Activated naive CD8-positive, alpha-beta T cell (primary cell): Measurements from ENCODE around the gene CPT1B.

ENCODE experiments used
- H3K27ac Mint-ChIP-seq: one replicate; pipeline ENCODE4 v1.8.0; 2021; ENCODE audit warnings: mixed read lengths
- H3K27me3 Mint-ChIP-seq: one replicate; pipeline ENCODE4 v1.8.0; 2021; ENCODE audit warnings: mixed read lengths
- H3K36me3 Mint-ChIP-seq: one replicate; pipeline ENCODE4 v1.8.0; 2021; ENCODE audit warnings: mixed read lengths
- H3K4me1 Mint-ChIP-seq: one replicate; pipeline ENCODE4 v1.8.0; 2021; ENCODE audit warnings: low read depth, mixed read lengths
- H3K4me3 Mint-ChIP-seq: one replicate; pipeline ENCODE4 v1.8.0; 2021; ENCODE audit warnings: mild to moderate bottlenecking, mixed read lengths
- H3K9me3 Mint-ChIP-seq: one replicate; pipeline ENCODE4 v1.8.0; 2021; ENCODE audit warnings: low read depth, mixed read lengths

The CPT1B gene

GRCh38 chr22:50573491-50574382, 4.5 kb downstream of the CPT1B start:
- Mint-ChIP-seq H3K27me3 (no peaks in the 10 kb centered on the region), H3K36me3 (no peaks in the 10 kb centered on the region), H3K4me3 (no peak overlapping the region), H3K9me3 (no peaks in the 10 kb centered on the region), H3K4me1 (peaks cover 6% of the 10 kb centered on the region), H3K27ac (no peak overlapping the region)

DNA sequence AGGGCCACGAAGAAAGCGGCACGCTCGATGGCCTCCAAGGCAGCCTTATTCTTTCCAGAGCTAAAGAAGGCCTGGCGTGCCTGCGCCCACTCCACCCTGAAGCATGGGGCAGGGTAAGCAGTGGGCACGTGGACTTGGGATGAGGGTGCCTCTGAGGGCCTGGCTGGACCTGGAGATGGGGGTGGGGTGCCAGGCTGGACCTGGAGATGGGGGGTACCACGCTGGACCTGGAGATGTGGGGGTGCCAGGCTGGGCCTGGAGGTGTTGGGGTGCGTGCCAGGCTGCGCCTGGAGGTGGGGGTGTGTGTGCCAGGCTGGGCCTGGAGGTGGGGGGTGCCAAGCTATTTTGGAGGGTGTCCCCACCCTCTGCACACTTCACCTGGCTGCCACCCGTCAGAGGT, 5.3 kb downstream of the CPT1B start:
- no peak overlapping the region for H3K4me3 Mint-ChIP-seq
- H3K27ac Mint-ChIP-seq: no peak overlapping the region
- H3K9me3 Mint-ChIP-seq: no peaks in the 10 kb centered on the region
- no peaks in the 10 kb centered on the region for H3K36me3 Mint-ChIP-seq
- H3K4me1 Mint-ChIP-seq: peaks cover 6% of the 10 kb centered on the region
- H3K27me3 Mint-ChIP-seq: no peaks in the 10 kb centered on the region

DNA sequence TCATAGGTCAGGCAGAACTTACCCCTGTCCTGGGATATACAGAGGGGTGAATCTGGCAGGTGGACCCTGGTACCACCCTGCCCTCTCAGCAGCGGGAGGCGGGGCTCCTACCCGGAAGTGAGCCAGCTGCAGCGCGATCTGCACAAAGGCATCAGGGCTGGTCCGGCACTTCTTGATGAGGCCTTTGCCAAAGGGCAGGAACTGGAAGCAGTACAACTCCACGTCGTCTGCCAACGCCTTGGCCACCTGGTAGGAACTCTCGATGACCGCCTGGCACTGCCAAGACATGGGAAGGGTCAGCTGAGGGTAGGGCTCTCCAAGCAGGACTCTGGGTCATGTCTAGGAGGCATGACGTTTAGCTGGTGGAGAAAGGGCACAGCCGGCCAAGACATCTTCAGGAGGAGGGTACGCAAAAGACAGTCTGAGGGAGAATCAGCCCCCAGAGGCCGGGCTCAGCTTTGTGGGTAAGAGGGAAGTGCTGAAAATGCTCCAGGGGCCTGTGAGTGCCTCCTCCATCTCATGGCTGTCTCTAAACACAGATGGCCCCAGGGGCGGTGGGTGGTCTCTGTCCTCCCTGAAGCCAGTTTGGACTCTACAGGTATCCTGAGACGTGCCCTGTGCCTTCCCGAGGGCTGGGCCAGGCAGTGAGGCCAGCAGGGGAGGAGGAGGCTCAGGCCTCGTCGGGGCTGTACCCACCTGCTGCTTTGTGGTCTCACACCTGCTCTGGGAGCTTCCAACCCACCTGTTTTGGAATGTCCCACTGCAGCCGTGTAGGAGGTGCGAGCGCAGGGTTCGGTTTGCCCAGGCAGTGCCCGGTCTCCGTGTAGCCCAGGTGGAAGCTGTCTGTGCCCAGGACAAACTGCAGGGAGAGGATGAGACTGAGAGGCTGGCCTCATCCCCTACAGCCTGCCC, 6.7 kb downstream of the CPT1B start:
- Mint-ChIP-seq H3K4me3 (no peak overlapping the region), H3K27me3 (no peaks in the 10 kb centered on the region), H3K9me3 (no peaks in the 10 kb centered on the region), H3K4me1 (no peaks in the 10 kb centered on the region), H3K27ac (no peak overlapping the region), H3K36me3 (no peaks in the 10 kb centered on the region)

- Mint-ChIP-seq H3K4me1 (no peaks in the 10 kb centered on the region), H3K27ac (no peak overlapping the region), H3K27me3 (no peaks in the 10 kb centered on the region), H3K36me3 (no peaks in the 10 kb centered on the region), H3K4me3 (no peak overlapping the region), H3K9me3 (no peaks in the 10 kb centered on the region)
These were observed 7.4 kb downstream of the CPT1B start for GRCh38 chr22:50570861-50571260.

GRCh38 chr22:50569896-50570535, 8.2 kb downstream of the CPT1B start:
- no peak overlapping the region for H3K4me3 Mint-ChIP-seq
- H3K9me3 Mint-ChIP-seq: no peaks in the 10 kb centered on the region
- H3K4me1 Mint-ChIP-seq: no peaks in the 10 kb centered on the region
- no peaks in the 10 kb centered on the region for H3K27me3 Mint-ChIP-seq
- no peaks in the 10 kb centered on the region for H3K36me3 Mint-ChIP-seq
- H3K27ac Mint-ChIP-seq: no peak overlapping the region

- H3K27me3 Mint-ChIP-seq: no peaks in the 10 kb centered on the region
- H3K36me3 Mint-ChIP-seq: no peaks in the 10 kb centered on the region
- no peak overlapping the region for H3K4me3 Mint-ChIP-seq
- no peak overlapping the region for H3K27ac Mint-ChIP-seq
- no peaks in the 10 kb centered on the region for H3K4me1 Mint-ChIP-seq
- no peaks in the 10 kb centered on the region for H3K9me3 Mint-ChIP-seq
These were observed 9.2 kb downstream of the CPT1B start for GRCh38 chr22:50569041-50569459.

- Mint-ChIP-seq H3K27ac (no peak overlapping the region), H3K9me3 (no peaks in the 10 kb centered on the region), H3K36me3 (no peaks in the 10 kb centered on the region), H3K27me3 (no peaks in the 10 kb centered on the region), H3K4me3 (no peak overlapping the region), H3K4me1 (peaks cover 1% of the 10 kb centered on the region)
These were observed 9.6 kb downstream of the CPT1B start for GRCh38 chr22:50568626-50569025.

- no peaks in the 10 kb centered on the region for H3K27me3 Mint-ChIP-seq
- H3K4me1 Mint-ChIP-seq: peaks cover 7% of the 10 kb centered on the region
- no peaks in the 10 kb centered on the region for H3K9me3 Mint-ChIP-seq
- H3K36me3 Mint-ChIP-seq: no peaks in the 10 kb centered on the region
- no peak overlapping the region for H3K4me3 Mint-ChIP-seq
- no peak overlapping the region for H3K27ac Mint-ChIP-seq
These were observed 10.4 kb downstream of the CPT1B start for GRCh38 chr22:50567721-50568252.

DNA sequence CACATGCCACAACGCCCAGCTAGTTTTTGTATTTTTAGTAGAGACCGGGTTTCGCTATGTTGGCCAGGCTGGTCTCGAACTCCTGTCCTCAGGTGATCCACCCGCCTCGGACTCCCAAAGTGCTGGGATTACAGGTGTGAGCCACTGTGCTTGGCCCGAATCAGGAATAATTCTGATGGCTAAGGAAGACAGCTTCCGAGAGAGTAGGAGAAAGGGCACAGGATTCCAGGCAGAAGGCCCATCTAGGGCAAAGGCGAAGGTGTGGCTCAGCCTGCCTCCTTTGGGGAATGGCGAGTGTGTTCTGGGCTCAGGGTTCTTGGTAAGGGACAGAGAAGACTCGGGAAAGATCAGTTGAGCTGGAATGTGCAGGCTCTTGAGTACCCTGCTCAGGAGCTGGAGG, 13.9 kb downstream of the CPT1B start:
- Mint-ChIP-seq H3K9me3 (no peaks in the 10 kb centered on the region), H3K4me1 (peaks cover 13% of the 10 kb centered on the region), H3K36me3 (no peaks in the 10 kb centered on the region), H3K27me3 (no peaks in the 10 kb centered on the region), H3K27ac (no peak overlapping the region), H3K4me3 (no peak overlapping the region)

DNA sequence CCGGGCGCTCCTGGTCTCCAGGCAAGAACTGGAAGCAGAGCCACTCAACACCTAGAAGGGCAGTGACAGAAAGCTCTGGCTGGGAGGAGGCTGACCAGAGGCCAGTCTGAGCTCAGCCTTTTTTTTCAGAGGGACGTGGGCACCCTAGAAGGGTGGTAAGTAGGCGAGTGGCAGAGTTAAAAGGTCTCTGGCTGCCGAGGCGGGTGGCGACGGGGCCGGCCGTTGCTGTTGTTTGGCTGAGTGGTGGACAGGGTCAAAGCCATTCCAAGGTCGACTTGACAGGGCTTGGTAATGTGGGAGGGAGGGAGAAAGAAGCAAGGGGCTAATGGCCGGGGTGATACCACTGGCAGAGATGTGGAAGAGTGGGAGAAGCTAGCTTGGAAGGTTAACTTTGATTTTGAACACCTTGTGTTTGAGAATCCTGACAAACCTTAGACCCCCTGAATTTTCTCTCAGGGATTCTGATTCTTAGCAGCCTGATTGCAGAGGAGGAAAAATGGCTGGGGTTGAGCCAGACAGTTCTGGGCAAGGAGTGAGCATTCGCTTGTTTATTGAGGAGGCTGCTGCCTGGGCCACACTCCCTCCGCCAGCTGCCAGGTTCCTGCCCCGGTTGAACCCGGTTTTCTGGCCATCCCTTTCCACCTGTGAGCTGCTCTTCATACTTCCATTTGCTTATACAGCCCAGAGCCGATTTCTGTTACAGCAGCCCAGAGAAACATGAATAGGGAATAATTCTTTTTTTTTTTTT, 14.6 kb downstream of the CPT1B start:
- peak overlapping the region; percentile 94 for H3K4me3 Mint-ChIP-seq
- no peaks in the 10 kb centered on the region for H3K36me3 Mint-ChIP-seq
- H3K9me3 Mint-ChIP-seq: no peaks in the 10 kb centered on the region
- no peaks in the 10 kb centered on the region for H3K27me3 Mint-ChIP-seq
- H3K4me1 Mint-ChIP-seq: peaks cover 13% of the 10 kb centered on the region
- H3K27ac Mint-ChIP-seq: peak overlapping the region; percentile 77

DNA sequence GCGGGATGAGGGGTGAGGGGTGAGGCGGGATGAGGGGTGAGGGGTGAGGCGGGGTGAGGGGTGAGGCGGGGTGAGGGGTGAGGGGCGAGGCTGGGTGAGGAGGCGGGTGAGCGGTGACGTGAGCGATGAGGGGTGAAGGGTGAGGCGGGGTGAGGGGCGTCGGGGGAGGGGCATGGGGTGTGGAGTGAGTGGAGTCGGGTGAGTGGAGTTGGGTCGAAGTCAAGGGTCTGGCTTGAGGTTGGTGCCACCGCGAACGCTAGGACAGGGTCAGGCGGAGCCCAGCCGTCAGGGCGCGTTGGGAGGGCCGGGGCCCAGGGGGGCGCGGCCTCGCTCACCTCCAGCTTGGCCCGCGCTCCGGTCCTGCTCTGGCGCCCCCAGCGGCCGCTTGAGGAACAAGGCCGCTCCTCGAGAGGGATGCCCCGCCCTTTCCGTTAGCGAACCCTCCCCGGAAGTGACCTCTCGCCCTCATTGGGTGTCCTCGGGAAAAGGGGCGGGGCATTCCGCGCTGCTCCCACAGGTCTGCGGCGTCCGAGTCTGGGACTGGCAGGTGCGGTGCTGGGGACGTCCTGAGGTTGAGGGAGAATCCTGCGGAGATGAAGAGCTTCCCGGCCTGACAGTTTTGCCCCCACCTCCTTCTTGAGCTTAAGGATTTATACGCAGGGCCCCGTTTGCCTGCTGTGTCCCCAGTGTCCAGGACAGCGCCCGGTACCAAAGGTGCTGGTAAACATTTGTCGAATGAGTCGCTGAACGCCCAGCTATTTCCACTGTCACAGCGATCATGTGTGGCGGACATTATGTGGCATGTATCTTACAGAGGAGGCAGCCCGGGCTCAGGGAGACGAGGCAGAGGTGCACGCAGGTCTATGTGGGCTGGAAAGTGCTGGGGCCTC, 15.5 kb downstream of the CPT1B start, which contains the start of gene SYCE3:
SYCE3 (minus strand) TSS at position 397 of the 890 bp plus-strand sequence. CDS start 6,514 bp downstream, outside the sequence.
- Mint-ChIP-seq H3K27ac (peak within 1 kb of the TSS; percentile 77), H3K4me3 (peak within 1 kb of the TSS; percentile 94), H3K4me1 (peaks cover 13% of the 10 kb centered on the region), H3K27me3 (no peaks in the 10 kb centered on the region), H3K36me3 (no peaks in the 10 kb centered on the region), H3K9me3 (no peaks in the 10 kb centered on the region)

DNA sequence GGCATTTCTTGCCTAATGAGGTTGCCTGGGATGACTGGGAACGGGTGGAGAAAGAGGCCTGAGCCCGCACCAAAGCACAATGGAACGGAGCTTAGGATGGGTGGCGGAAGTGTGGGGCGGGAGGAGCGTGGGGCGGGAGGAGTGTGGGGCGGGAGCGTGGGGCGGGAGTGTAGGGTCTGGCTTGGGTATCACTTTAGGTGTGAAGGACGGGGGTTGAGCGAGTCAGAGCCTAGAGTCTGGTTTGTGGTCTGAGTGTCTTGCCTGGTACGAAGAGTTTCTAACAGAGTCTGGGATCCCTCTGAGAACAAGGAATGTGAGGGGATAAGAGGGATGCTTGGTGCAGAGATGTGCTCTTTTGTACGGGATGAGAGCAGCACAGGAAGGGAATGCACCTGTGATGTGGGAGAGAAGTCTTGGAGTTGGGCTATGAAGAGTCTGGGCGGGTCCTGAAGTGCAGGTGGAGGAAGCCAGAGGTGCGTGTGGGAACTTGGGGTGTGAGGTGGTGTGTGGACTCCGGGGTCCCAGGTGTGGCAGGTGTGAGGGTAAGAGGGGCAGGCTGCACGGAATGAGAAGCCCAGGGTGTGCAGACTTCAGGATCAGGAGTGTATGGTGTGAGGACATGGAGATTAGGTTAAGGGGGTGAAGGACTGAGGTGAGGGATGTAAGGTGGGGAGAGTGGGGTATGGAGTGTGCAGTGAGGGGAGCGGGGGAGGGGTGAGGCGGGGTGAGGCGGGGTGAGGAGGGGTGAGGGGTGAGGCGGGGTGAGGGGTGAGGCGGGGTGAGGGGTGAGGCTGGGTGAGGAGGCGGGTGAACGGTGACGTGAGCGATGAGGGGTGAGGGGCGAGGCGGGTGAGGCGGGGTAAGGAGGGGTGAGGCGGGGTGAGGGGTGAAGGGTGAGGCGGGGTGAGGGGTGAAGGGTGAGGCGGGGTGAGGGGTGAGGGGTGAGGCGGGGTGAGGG, 16.5 kb downstream of the CPT1B start:
- H3K36me3 Mint-ChIP-seq: no peaks in the 10 kb centered on the region
- H3K4me1 Mint-ChIP-seq: peaks cover 13% of the 10 kb centered on the region
- no peaks in the 10 kb centered on the region for H3K27me3 Mint-ChIP-seq
- no peaks in the 10 kb centered on the region for H3K9me3 Mint-ChIP-seq
- H3K4me3 Mint-ChIP-seq: peak overlapping the region; percentile 61
- H3K27ac Mint-ChIP-seq: peak overlapping the region; percentile 50
